Epithelial cell of proximal tubule (primary cell): ENCODE data around the gene REXO2. TPM values are rescaled to one million over a fixed set of nuclear protein-coding genes. Genes with fewer than 3 reads are reported as not detected.

Experiments used
- DNase-seq: peaks from one replicate; pipeline ENCODE4 v3.0.0-alpha.2; 2011; ENCODE audit warnings: low read depth
- H3K4me3 ChIP-seq: 2 replicates; pipeline ENCODE4 v1.5.1; 2011; ENCODE audit warnings: low read depth, mild to moderate bottlenecking, low read length
- total RNA-seq: library from RNA; depleted of rRNA; stranded (reverse); fragments of >200 nt; gene quantifications from 2 replicates; pipeline ENCODE4 v1.2.3, GENCODE V29; 2015
- TF ChIP-seq, protein P1 (sequence below): conservative IDR thresholded peaks from 2 replicates; pipeline ENCODE4 v1.5.1; 2012; ENCODE audit warnings: low read depth, mild to moderate bottlenecking, low read length

REXO2 gene
- total RNA-seq, 1 donor from 2014 or later, result 206 TPM

DNA sequence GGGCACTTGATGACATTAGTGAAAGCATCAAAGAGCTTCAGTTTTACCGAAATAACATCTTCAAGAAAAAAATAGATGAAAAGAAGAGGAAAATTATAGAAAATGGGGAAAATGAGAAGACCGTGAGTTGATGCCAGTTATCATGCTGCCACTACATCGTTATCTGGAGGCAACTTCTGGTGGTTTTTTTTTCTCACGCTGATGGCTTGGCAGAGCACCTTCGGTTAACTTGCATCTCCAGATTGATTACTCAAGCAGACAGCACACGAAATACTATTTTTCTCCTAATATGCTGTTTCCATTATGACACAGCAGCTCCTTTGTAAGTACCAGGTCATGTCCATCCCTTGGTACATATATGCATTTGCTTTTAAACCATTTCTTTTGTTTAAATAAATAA is 10.6 kb downstream of the REXO2 start:
- TF ChIP-seq, protein P1, sequence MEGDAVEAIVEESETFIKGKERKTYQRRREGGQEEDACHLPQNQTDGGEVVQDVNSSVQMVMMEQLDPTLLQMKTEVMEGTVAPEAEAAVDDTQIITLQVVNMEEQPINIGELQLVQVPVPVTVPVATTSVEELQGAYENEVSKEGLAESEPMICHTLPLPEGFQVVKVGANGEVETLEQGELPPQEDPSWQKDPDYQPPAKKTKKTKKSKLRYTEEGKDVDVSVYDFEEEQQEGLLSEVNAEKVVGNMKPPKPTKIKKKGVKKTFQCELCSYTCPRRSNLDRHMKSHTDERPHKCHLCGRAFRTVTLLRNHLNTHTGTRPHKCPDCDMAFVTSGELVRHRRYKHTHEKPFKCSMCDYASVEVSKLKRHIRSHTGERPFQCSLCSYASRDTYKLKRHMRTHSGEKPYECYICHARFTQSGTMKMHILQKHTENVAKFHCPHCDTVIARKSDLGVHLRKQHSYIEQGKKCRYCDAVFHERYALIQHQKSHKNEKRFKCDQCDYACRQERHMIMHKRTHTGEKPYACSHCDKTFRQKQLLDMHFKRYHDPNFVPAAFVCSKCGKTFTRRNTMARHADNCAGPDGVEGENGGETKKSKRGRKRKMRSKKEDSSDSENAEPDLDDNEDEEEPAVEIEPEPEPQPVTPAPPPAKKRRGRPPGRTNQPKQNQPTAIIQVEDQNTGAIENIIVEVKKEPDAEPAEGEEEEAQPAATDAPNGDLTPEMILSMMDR, result no peak
- no peak for DNase-seq

DNA sequence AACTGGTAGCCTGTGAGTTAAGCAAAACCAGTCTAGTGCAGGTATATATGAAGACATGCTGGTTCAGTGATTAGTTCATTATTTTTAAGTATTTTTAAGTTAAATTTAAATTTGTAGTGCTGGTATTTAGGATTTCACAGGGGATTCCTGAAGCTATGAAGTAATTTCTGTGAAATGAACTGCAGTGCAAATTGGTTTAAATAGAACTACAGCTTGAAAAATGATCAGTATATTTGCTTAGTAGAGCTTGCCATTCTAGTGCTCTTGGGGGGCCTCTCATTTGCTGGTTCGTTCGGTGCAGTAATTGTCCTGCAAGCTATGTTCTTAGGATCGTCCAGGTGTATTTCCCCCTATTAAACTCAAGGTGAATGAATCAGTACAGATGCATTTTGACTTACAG is 13.1 kb downstream of the REXO2 start:
- TF ChIP-seq, protein P1, result no peak
- no peak overlapping the region for H3K4me3 ChIP-seq
- no peak for DNase-seq

More for the DNA sequence above, 10.6 kb downstream of the REXO2 start:
- no peak overlapping the region for H3K4me3 ChIP-seq

DNA sequence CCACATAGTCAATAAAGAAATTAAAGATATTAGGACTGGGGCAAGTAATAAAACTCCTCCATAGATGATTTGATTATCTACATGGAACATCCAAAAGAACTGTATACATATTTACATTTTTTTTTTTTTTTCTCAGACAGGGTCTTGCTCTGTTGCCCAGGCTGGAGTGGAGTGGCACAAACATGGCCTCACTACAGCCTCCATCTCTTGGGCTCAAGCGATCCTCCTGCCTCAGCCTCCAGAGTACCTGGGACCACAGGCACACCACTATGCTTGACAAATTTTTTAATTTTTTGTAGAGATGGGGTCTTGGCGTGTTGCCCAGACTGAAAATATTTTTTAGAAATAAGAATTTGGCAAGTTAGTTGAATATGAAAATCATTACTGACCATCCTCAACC is 24.7 kb downstream of the REXO2 start:
- TF ChIP-seq, protein P1, result no peak
- no peak overlapping the region for H3K4me3 ChIP-seq
- no peak for DNase-seq

DNA sequence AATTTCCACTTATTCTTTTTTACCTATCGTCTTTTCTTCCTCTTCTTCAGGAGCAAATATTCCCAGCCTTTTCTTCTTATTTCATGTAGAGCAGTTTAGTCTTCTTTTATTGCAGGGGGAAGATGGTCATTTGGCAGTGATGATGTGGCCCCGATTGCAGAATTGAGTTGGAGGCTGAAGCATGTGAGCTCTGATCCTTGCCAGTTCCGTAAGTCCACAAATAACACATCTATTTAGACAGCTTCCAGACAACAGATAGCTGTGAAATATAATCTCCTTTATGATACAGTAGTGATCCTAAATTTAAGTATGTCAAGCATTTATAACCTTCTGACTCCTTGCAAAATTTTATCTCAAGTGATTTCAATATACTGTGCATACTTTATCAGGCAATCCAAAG is 27.5 kb downstream of the REXO2 start:
- TF ChIP-seq, protein P1, result no peak

DNA sequence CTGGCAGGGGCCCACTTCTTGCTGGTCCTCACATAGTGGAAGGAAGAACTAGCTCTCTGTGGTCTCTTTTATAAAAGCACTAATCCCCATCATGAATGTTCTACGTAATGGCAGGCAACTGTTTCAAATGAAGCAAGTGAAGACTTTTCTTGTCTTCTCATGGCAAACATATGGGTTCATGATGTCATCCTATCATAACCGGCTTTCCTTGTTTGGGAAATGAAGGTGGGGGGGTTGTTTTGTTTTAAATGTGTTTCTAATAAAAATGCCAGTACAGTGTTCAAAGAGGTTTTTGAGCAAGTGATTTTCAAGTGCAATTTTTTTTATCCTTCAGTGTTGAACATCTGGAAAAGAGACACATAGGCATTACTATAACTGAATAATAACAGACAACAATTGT is 33.4 kb downstream of the REXO2 start:
- no peak overlapping the region for H3K4me3 ChIP-seq
- DNase-seq, result no peak
- TF ChIP-seq, protein P1, result no peak

More for the DNA sequence above, 27.5 kb downstream of the REXO2 start:
- H3K4me3 ChIP-seq, result no peak overlapping the region
- DNase-seq, result no peak

DNA sequence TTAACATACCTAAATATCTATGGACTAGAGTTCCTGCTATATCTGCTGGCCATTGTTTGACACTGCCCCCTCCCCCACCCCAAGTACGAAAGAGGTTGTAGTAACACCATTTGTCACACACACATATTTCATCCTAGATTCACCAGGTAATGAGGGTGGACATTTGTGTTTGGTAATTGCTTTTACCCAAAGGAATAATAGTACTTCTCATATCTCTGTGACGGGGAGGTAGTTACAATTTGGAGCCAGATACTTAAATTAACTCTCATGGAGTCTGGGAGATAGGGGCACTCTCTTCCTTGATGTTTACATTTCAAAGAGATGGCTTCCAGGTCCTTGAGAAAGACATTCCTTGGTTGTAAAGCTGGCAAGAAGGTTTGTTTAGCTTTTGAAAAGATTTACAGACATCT is 38.7 kb downstream of the REXO2 start:
- TF ChIP-seq, protein P1, result no peak
- DNase-seq, result no peak
- no peak overlapping the region for H3K4me3 ChIP-seq

DNA sequence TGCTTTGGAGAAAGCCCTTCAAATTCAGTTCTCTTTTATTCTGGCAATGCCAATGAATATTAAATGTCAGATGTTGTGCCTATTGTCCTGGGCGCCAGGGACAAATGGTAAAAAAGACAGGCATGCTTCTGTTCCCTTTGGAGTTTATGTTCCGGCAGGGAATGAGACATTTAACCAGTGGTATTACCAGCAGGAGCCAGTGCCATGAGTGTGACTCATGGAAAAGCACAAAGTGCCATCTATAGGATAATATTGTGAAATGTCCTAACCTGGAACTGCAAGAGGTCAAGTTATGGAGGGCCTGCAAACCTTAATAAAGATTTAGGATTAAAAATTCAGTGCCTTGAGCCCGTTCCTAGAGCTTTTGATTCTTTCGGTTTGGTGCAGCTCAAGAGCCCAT is 39.5 kb downstream of the REXO2 start:
- TF ChIP-seq, protein P1, result no peak
- no peak for DNase-seq
- H3K4me3 ChIP-seq, result no peak overlapping the region
